Endothelial cell of umbilical vein (primary cell): ENCODE results near the gene GLI3. TPM values are rescaled to one million over a fixed set of nuclear protein-coding genes. Genes with fewer than 3 reads are reported as not detected.

ENCODE experiments used
- BruUV-seq: library from RNA; stranded (reverse); fragments of 400-500 nt; replicated peaks from 2 replicates; lab custom pipeline; 2021; lab: Mats Ljungman, UMichigan
- CTCF ChIA-PET: fragments of 300-600, 350-600 bp; sonication (Branson Sonifier 250); formaldehyde crosslinking; loops from one replicate; lab custom pipeline; 2021; ENCODE audit warnings: antibody characterized with exemption, inconsistent platforms; lab: Charles Lee
- POLR2A ChIA-PET: fragments of 300-600, 350-600 bp; sonication (Branson Sonifier 250); formaldehyde crosslinking; loops from one replicate; lab custom pipeline; 2021; ENCODE audit warnings: antibody characterized with exemption, inconsistent platforms; lab: Charles Lee
- DNase-seq: peaks from one replicate; pipeline ENCODE4 v3.0.0-alpha.2; 2011; ENCODE audit warnings: low read depth, low spot score
- FAIRE-seq: peaks from 2 replicates; lab custom pipeline; 2011; peaks lifted over from hg19 to GRCh38; lab: Jason Lieb, UNC
- H2AFZ ChIP-seq: 2 replicates; pipeline ENCODE4 v1.6.0; 2012; ENCODE audit warnings: low read depth, low read length, control low read depth, inconsistent platforms
- H3K27ac ChIP-seq: 2 replicates; pipeline ENCODE4 v1.5.1; 2011; ENCODE audit warnings: low read depth, mild to moderate bottlenecking, control low read depth, low read length, moderate library complexity; ENCODE audit not compliant: insufficient read depth
- H3K27me3 ChIP-seq, 2 experiments: 2 replicates each; pipeline versions ENCODE4 v1.6.0 to v1.6.1; 2011; ENCODE audit warnings: low read length in 2 of 2, mixed read lengths in 1 of 2; ENCODE audit not compliant: control insufficient read depth in 2 of 2, insufficient read depth in 2 of 2
- H3K36me3 ChIP-seq, 2 experiments: 2 replicates in 1 of 2; 3 replicates in 1 of 2; pipeline ENCODE4 v1.5.1; 2011; ENCODE audit warnings: low read length in 2 of 2, mild to moderate bottlenecking in 1 of 2, moderate library complexity in 1 of 2; ENCODE audit not compliant: control insufficient read depth in 2 of 2, insufficient read depth in 2 of 2; ENCODE audit errors: extremely low read depth in 1 of 2
- H3K4me1 ChIP-seq: 3 replicates; pipeline ENCODE4 v1.5.1; 2011; ENCODE audit warnings: mild to moderate bottlenecking, low read length; ENCODE audit not compliant: control insufficient read depth, insufficient read depth; ENCODE audit errors: extremely low read depth
- H3K4me2 ChIP-seq: 2 replicates; pipeline ENCODE4 v1.6.1; 2011; ENCODE audit warnings: low read length, control low read depth, mixed read lengths; ENCODE audit not compliant: insufficient read depth
- H3K4me3 ChIP-seq, 3 experiments: fragments of 200-600 bp in 1 of 3; sonication (generic), shearing (Covaris generic) in 1 of 3; replicated peaks in 1 of 3; 2 replicates each; pipeline ENCODE4 v1.5.1; 2011 to 2016; ENCODE audit warnings: control low read depth in 3 of 3, low read length in 3 of 3, mild to moderate bottlenecking in 2 of 3, inconsistent platforms in 1 of 3, low read depth in 1 of 3, moderate library complexity in 1 of 3; ENCODE audit not compliant: insufficient read depth in 1 of 3
- H3K79me2 ChIP-seq: 2 replicates; pipeline ENCODE4 v1.6.0; 2012; ENCODE audit warnings: low read length, inconsistent platforms; ENCODE audit not compliant: control insufficient read depth, insufficient read depth
- H3K9ac ChIP-seq: replicated peaks from 2 replicates; pipeline ENCODE3; 2011; ENCODE audit warnings: low read length, control low read depth; ENCODE audit not compliant: insufficient read depth; ENCODE audit errors: extremely low read depth
- H3K9me1 ChIP-seq: replicated peaks from 3 replicates; pipeline ENCODE4 v1.6.0; 2011; ENCODE audit warnings: mild to moderate bottlenecking, low read length; ENCODE audit not compliant: control insufficient read depth, insufficient read depth; ENCODE audit errors: extremely low read depth
- H3K9me3 ChIP-seq: replicated peaks from 2 replicates; pipeline ENCODE4 v1.5.1; 2012; ENCODE audit warnings: low read length, inconsistent platforms; ENCODE audit not compliant: control insufficient read depth, insufficient read depth
- H4K20me1 ChIP-seq: replicated peaks from 2 replicates; pipeline ENCODE3; 2011; ENCODE audit warnings: mild to moderate bottlenecking, low read length; ENCODE audit not compliant: control insufficient read depth, insufficient read depth; ENCODE audit errors: extremely low read depth
- CTCF ChIP-seq, 2 donors: IDR thresholded peaks; 1 replicate in 1 of 2; 2 replicates in 1 of 2; pipeline ENCODE4 v1.5.1; 2011; ENCODE audit warnings: low read length in 2 of 2, mild to moderate bottlenecking in 2 of 2, moderate library complexity in 2 of 2, control low read depth in 1 of 2, inconsistent platforms in 1 of 2, low read depth in 1 of 2; ENCODE audit not compliant: insufficient read depth in 1 of 2; ENCODE audit errors: extremely low read depth in 1 of 2
- FOS ChIP-seq: IDR thresholded peaks from 2 replicates; pipeline ENCODE4 v1.6.1; 2011; ENCODE audit warnings: mild to moderate bottlenecking, low read length, moderate library complexity, borderline replicate concordance; ENCODE audit not compliant: insufficient read depth
- GATA2 ChIP-seq: IDR thresholded peaks from 2 replicates; pipeline ENCODE4 v1.7.0; 2011; ENCODE audit warnings: low read depth, mild to moderate bottlenecking, moderate library complexity, mixed read lengths, low read length; ENCODE audit not compliant: insufficient read length, insufficient read depth
- MAX ChIP-seq: IDR thresholded peaks from 2 replicates; pipeline ENCODE4 v1.6.1; 2011; ENCODE audit not compliant: insufficient read depth, insufficient read length
- MYC ChIP-seq: IDR thresholded peaks from one replicate; pipeline ENCODE4 v1.6.1; 2011; ENCODE audit warnings: mild to moderate bottlenecking, low read depth, low read length
- POLR2A ChIP-seq: IDR thresholded peaks from 2 replicates; pipeline ENCODE4 v1.6.1; 2012; ENCODE audit warnings: low read depth, mild to moderate bottlenecking, control low read depth, low read length
- POLR2AphosphoS5 ChIP-seq: IDR thresholded peaks from 2 replicates; pipeline ENCODE4 v1.6.1; 2012; ENCODE audit warnings: low read depth, mild to moderate bottlenecking, control low read depth, low read length, moderate library complexity; ENCODE audit not compliant: insufficient read depth
- dilution Hi-C: fragments of 300-500 bp; cut with MboI; formaldehyde crosslinking; loops from one replicate; pipeline ENCODE4 v1.15.0; 2019; ENCODE audit warnings: low sequenced_read_pairs; ENCODE audit not compliant: extremely low pct_ligation_motif_present
- intact Hi-C: fragments of 100-400 bp; cut with micrococcal nuclease; formaldehyde crosslinking; loops from one replicate; pipeline ENCODE4 v1.10.0; 2022
- polyA plus RNA-seq, 4 experiments: library from polyadenylated mRNA; depleted of rRNA in 3 of 4; stranded (reverse) in 3 of 4; unstranded in 1 of 4; fragments of >200 nt; gene quantifications; 2 replicates each; pipeline versions ENCODE4 v1.2.1 to v1.2.3, GENCODE V29; 2011 to 2012; ENCODE audit warnings: missing spikeins in 1 of 4
- total RNA-seq: library from RNA; stranded (reverse); gene quantifications from 2 replicates; pipeline ENCODE4 v1.2.3, GENCODE V29; 2021

The GLI3 gene
- total and polyA plus RNA-seq, 2 donors (not counting 3 experiments of a cell fraction or from before 2014, with no cell fraction given), result 6.0 to 24.9 TPM

GRCh38 chr7:42231043-42231787, 5.8 kb downstream of the GLI3 start:
- Histone ChIP-seq H3K9me3 (no peaks in the 10 kb centered on the region), H3K36me3 (no peaks in the 10 kb centered on the region), H3K9me1 (no peaks in the 10 kb centered on the region), H3K4me3 (no peak overlapping the region), H3K4me2 (no peak overlapping the region), H3K79me2 (no peaks in the 10 kb centered on the region), H3K9ac (no peak overlapping the region), H3K4me1 (peaks cover 17% of the 10 kb centered on the region), H3K27ac (no peak overlapping the region), H3K27me3 (no peaks in the 10 kb centered on the region), H2AFZ (no peak overlapping the region), H4K20me1 (no peaks in the 10 kb centered on the region)
- no TSS peak for BruUV-seq
- ChIA-PET CTCF (interaction anchor here (0.5 kb wide), 1 partner anchor 21 kb away, joined by 3 read pairs; no protein-coding TSS in a partner anchor), POLR2A (no interaction called here)
- TF ChIP-seq MYC (no peak), FOS (no peak), CTCF (IDR thresholded peaks at IDR 0.05; ENCODE audit: extremely low read depth in 1 of 2, insufficient read depth in 1 of 2, low read depth in 1 of 2, low read length in 2 of 2) (no peak), GATA2 (no peak), MAX (no peak), POLR2AphosphoS5 (no peak), POLR2A (no peak)
- no peak for DNase-seq
- dilution Hi-C loops, result loop anchor here (25.0 kb wide), 1 partner anchor 244 kb away; no protein-coding TSS in a partner anchor
- intact Hi-C loops, result loop anchor here (10.0 kb wide), 1 partner anchor 1494 kb away; the partner anchor contains the start of gene COA1
- no peak for FAIRE-seq
